Measurements from ENCODE around the gene CLDN15. TPM values are rescaled to one million over a fixed set of nuclear protein-coding genes. Genes with fewer than 3 reads are reported as not detected.

Gene CLDN15
- total RNA-seq, 2 donors from 2014 or later, result 7.4 to 15.4 TPM

DNA sequence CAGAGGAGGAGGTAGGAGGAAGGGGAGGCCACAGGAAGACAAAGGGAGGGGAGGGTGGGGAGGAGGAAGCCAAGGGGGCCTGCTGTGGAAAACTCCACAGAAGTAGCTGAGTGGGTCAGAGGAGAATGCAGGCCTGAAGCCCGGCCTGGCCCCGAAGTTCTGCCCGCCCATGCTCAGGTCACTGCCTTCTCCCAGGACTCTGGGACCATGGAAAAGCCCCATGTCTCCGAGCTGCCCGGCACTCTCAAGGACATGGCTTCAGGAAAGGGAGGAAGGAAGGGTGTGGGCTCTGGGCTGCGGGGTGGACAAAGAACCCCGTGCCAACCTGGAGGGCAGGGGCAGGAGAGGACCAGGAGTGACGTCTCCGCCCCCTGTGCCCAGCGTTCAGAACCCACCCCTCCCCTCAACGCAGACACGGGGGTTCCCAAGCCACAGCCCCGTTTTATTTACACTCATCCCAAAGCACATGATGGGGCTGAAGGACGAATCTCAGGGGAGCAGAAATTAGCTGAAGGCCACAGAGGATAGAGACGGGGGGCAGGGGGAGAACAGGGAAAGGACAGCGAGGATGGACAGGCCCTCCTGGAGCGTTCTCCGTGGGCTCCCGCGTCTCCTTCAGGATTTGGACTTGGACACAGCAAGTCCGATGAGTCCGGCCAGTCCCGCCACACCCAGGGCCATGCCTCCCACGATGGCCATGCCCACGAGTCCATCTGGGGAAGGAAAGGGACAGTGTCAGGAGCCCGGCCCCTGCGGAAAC lies 1.8 kb upstream of the CLDN15 start:
- H3K4me1 ChIP-seq (ENCODE audit: control insufficient read depth in 1 of 2, low read depth in 2 of 2), result peaks cover 10 to 24% of the 10 kb centered on the region in 2 donors
- no peaks in the 10 kb centered on the region for H3K9me3 ChIP-seq
- no peak for DNase-seq (ENCODE audit: low spot score)
- H3K4me3 ChIP-seq, result no peak overlapping the region
- H3K27ac ChIP-seq, result no peak overlapping the region
- H3K36me3 ChIP-seq, result peaks cover 25% of the 10 kb centered on the region
- TF ChIP-seq, protein P1, sequence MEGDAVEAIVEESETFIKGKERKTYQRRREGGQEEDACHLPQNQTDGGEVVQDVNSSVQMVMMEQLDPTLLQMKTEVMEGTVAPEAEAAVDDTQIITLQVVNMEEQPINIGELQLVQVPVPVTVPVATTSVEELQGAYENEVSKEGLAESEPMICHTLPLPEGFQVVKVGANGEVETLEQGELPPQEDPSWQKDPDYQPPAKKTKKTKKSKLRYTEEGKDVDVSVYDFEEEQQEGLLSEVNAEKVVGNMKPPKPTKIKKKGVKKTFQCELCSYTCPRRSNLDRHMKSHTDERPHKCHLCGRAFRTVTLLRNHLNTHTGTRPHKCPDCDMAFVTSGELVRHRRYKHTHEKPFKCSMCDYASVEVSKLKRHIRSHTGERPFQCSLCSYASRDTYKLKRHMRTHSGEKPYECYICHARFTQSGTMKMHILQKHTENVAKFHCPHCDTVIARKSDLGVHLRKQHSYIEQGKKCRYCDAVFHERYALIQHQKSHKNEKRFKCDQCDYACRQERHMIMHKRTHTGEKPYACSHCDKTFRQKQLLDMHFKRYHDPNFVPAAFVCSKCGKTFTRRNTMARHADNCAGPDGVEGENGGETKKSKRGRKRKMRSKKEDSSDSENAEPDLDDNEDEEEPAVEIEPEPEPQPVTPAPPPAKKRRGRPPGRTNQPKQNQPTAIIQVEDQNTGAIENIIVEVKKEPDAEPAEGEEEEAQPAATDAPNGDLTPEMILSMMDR (IDR thresholded peaks at IDR 0.05), result no peak
- no peaks in the 10 kb centered on the region for H3K27me3 ChIP-seq (replicated peaks; ENCODE audit: insufficient read depth)
- no peak for ATAC-seq (ENCODE audit: insufficient number of reproducible peaks, low FRiP score, low read depth)

DNA sequence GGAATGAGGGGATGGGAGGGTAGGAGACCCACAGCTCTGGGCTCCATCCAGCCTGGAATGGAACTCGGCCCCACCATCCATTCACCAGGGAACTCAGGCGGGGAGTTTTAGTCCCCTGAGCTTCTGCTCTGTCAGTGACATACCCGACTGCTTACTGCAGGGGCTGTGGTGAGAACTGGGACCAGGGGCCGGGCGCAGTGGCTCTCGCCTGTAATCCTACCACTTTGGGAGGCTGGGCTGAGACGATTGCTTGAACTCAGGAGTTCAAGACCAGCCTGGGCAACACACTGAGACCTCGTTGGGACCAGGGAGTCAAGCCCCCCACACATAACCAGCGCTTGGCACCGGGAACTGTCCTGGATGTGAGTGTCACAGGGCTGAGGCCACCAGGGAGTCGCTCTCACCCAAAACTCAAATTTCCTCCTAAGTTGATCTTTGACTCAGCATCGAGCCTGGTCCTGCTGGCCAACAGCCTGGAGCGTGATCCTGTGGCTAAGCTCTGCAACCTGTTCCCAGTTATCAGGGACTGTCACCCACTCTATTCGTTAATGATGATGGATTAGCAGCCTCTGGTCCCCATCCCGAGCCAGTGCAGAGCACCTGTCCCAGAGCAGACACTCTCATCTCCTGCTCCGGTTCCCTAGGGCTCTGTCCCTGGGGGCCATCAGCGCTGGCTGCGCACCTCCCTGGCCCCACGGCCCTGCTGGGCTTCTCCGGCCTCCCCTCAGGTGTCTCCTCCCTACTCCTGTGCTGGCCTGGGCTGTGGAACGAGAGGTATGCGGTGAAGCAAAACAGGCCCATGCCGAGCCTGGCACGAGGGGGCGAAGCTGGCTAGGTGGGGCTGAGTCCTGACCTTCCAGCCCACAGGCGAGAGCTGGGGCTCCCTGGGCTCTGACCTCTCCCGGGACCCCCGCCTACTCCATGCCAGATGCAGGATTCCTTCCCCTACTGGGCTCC lies 902 bp upstream of the CLDN15 start:
- Histone ChIP-seq H3K27me3 (replicated peaks; ENCODE audit: insufficient read depth) (no peaks in the 10 kb centered on the region), H3K4me1 (ENCODE audit: control insufficient read depth in 1 of 2, low read depth in 2 of 2) (peaks cover 6 to 18% of the 10 kb centered on the region in 2 donors), H3K9me3 (no peaks in the 10 kb centered on the region), H3K27ac (peak overlapping the region in 1 of 2 donors; percentile 48), H3K36me3 (peaks cover 25% of the 10 kb centered on the region), H3K4me3 (no peak overlapping the region)
- TF ChIP-seq, protein P1 (IDR thresholded peaks at IDR 0.05), result no peak
- ATAC-seq (ENCODE audit: insufficient number of reproducible peaks, low FRiP score, low read depth), result no peak
- DNase-seq (ENCODE audit: low spot score), result no peak

DNA sequence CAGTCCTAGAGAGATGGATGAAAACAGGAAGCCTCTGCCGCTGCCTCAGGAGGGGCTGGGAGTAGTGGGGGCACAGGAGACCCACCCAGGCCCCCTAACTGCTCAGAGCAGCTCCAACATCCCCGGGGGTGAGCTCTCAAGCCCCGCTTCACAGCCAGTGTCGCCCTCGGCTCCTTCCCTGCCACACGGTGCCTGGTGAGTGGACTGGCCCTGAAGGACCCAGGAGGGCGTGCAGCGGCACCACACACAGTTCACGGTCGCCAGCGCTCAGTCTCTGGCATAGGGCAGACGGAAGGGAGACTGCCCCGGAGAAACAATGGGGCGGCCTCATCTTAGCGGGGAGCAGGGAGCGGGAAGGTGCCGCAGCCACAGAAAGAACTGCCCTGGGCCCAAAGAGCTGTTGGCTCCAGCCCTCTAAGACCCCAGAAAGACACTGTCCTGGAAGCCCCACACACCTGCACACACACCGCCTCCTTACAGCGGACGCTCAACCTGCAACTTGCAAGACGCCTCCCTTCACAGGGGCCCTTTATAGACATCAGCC lies 1.2 kb downstream of the CLDN15 start:
- Histone ChIP-seq H3K27me3 (replicated peaks; ENCODE audit: insufficient read depth) (no peaks in the 10 kb centered on the region), H3K9me3 (no peaks in the 10 kb centered on the region), H3K4me1 (ENCODE audit: control insufficient read depth in 1 of 2, low read depth in 2 of 2) (peaks cover 0 to 4% of the 10 kb centered on the region in 2 donors), H3K4me3 (no peak overlapping the region), H3K36me3 (peaks cover 25% of the 10 kb centered on the region), H3K27ac (no peak overlapping the region)
- DNase-seq (ENCODE audit: low spot score) (no peak), ATAC-seq (ENCODE audit: insufficient number of reproducible peaks, low FRiP score, low read depth) (no peak)
- TF ChIP-seq, protein P1 (IDR thresholded peaks at IDR 0.05), result no peak

DNA sequence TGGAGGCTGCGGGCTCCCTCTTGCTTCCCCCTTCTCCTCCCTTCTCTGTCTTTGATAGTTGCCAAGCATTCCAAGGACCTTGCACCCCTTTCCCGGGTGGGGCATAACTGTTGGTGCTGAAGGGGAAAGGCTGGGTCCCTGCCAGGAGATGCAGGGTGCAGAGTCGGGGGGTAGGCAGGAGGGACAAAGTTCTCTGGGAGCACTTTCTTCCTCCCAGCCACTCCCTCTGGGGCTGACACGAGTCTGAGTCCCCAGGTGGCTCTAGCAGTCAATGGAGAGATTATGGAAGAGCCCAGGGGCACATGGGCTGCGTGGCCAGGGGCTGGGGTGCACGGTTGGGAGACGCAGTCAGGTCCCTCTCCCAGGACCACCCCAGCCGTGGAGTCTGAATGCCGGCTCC lies 2.1 kb downstream of the CLDN15 start:
- TF ChIP-seq, protein P1 (IDR thresholded peaks at IDR 0.05), result no peak
- H3K36me3 ChIP-seq, result peaks cover 19% of the 10 kb centered on the region
- H3K27ac ChIP-seq, result no peak overlapping the region

DNA sequence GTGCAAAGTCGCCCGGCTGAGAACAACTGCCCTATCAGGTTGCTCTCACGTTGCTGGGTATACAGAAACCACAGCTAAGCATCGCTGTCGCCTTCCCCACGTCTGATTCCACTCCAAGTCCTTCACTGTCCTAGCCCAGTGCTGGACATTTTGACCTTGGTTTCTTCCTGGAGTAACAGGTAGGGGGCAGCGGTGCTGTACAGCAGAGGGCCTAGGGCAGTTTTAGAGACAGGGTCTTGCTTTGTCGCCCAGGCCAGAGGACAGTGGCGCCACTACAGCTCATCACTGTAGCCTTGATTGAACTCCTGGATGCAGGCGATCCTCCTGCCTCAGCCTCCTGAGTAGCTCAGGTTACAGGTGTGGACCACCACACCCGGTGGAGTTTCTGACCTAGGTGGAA lies 2.6 kb downstream of the CLDN15 start:
- TF ChIP-seq, protein P1 (IDR thresholded peaks at IDR 0.05), result no peak
- ATAC-seq (ENCODE audit: insufficient number of reproducible peaks, low FRiP score, low read depth) (no peak), DNase-seq (ENCODE audit: low spot score) (no peak)
- no peak overlapping the region for H3K27ac ChIP-seq
- no peaks in the 10 kb centered on the region for H3K27me3 ChIP-seq (replicated peaks; ENCODE audit: insufficient read depth)
- peaks cover 0 to 4% of the 10 kb centered on the region in 2 donors for H3K4me1 ChIP-seq (ENCODE audit: control insufficient read depth in 1 of 2, low read depth in 2 of 2)
- H3K36me3 ChIP-seq, result peaks cover 14% of the 10 kb centered on the region
- H3K4me3 ChIP-seq, result no peak overlapping the region
- H3K9me3 ChIP-seq, result no peaks in the 10 kb centered on the region

More for the DNA sequence above, 2.1 kb downstream of the CLDN15 start:
- H3K27me3 ChIP-seq (replicated peaks; ENCODE audit: insufficient read depth), result no peaks in the 10 kb centered on the region
- H3K4me1 ChIP-seq (ENCODE audit: control insufficient read depth in 1 of 2, low read depth in 2 of 2), result peaks cover 0 to 4% of the 10 kb centered on the region in 2 donors
- no peaks in the 10 kb centered on the region for H3K9me3 ChIP-seq
- DNase-seq (ENCODE audit: low spot score) (no peak), ATAC-seq (ENCODE audit: insufficient number of reproducible peaks, low FRiP score, low read depth) (no peak)
- no peak overlapping the region for H3K4me3 ChIP-seq
